OCI-LY7 (cell line): ENCODE results near the gene ZNF771.

ENCODE experiments used
- EZH2phosphoT487 ChIP-seq: fragments of 200-600 bp; sonication (generic); IDR thresholded peaks from 2 replicates; pipeline ENCODE4 v1.6.1; 2018; ENCODE audit warnings: low read depth, borderline replicate concordance, mild to moderate bottlenecking, mixed run types, antibody characterized with exemption, low read length, moderate library complexity, mixed read lengths
- TF ChIP-seq, protein P1 (sequence below): fragments of 200-600 bp; sonication (generic); conservative IDR thresholded peaks from 2 replicates; pipeline ENCODE4 v1.5.1; 2014; ENCODE audit warnings: mild to moderate bottlenecking, antibody characterized with exemption, low read length, moderate library complexity, mixed read lengths

GRCh38 chr16:30449116-30449435, 41.7 kb downstream of the ZNF771 start:
- TF ChIP-seq, protein P1, sequence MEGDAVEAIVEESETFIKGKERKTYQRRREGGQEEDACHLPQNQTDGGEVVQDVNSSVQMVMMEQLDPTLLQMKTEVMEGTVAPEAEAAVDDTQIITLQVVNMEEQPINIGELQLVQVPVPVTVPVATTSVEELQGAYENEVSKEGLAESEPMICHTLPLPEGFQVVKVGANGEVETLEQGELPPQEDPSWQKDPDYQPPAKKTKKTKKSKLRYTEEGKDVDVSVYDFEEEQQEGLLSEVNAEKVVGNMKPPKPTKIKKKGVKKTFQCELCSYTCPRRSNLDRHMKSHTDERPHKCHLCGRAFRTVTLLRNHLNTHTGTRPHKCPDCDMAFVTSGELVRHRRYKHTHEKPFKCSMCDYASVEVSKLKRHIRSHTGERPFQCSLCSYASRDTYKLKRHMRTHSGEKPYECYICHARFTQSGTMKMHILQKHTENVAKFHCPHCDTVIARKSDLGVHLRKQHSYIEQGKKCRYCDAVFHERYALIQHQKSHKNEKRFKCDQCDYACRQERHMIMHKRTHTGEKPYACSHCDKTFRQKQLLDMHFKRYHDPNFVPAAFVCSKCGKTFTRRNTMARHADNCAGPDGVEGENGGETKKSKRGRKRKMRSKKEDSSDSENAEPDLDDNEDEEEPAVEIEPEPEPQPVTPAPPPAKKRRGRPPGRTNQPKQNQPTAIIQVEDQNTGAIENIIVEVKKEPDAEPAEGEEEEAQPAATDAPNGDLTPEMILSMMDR: no peak
- no peak for TF ChIP-seq EZH2phosphoT487
